K562 (cell line): ENCODE measurements around the gene NOD1.

Experiments
- HIVEP1 ChIP-seq: fragments of 250-450 bp; sonication (Bioruptor Pico); IDR thresholded peaks from 2 replicates; pipeline ENCODE4 v1.4.0; 2020; ENCODE audit warnings: mild to moderate bottlenecking
- NBN ChIP-seq: fragments of 450-650 bp; IDR thresholded peaks from 2 replicates; pipeline ENCODE4 v1.6.1; 2016; ENCODE audit warnings: low read depth, mild to moderate bottlenecking
- PHTF2 ChIP-seq: fragments of 250-450 bp; sonication (Bioruptor Pico); IDR thresholded peaks from 2 replicates; pipeline ENCODE4 v1.5.0; 2021; ENCODE audit warnings: mild to moderate bottlenecking
- POLR2A ChIP-seq: fragments of 450-650 bp; conservative IDR thresholded peaks from 2 replicates; pipeline ENCODE4 v1.6.1; 2016
- TAF1 ChIP-seq: IDR thresholded peaks from 2 replicates; pipeline ENCODE4 v1.6.1; 2011; ENCODE audit warnings: mild to moderate bottlenecking, low read length, moderate library complexity; ENCODE audit not compliant: insufficient read depth, control insufficient read depth, severe bottlenecking; ENCODE audit errors: extremely low read depth
- ZBTB7A ChIP-seq: IDR thresholded peaks from 2 replicates; pipeline ENCODE4 v1.6.1; 2011; ENCODE audit warnings: low read depth, mild to moderate bottlenecking, low read length, moderate library complexity, borderline replicate concordance; ENCODE audit not compliant: control insufficient read depth
- ZC3H8 ChIP-seq: fragments of 450-650 bp; IDR thresholded peaks from 2 replicates; pipeline ENCODE4 v1.6.1; 2017
- TF ChIP-seq, protein P1 (sequence below), 3 experiments: IDR thresholded peaks in 2 of 3; conservative IDR thresholded peaks in 1 of 3; 2 replicates each; pipeline ENCODE4 v1.5.1; 2011 to 2012; ENCODE audit warnings: low read length in 3 of 3, mild to moderate bottlenecking in 3 of 3, control low read depth in 2 of 3, improper control_type of control experiment in 1 of 3, inconsistent platforms in 1 of 3, low read depth in 1 of 3, mixed read lengths in 1 of 3, moderate library complexity in 1 of 3; ENCODE audit not compliant: insufficient read depth in 2 of 3
- TF ChIP-seq, protein P2 (sequence below): fragments of 450-650 bp; IDR thresholded peaks from 2 replicates; pipeline ENCODE4 v1.6.1; 2016; ENCODE audit warnings: low read depth

DNA sequence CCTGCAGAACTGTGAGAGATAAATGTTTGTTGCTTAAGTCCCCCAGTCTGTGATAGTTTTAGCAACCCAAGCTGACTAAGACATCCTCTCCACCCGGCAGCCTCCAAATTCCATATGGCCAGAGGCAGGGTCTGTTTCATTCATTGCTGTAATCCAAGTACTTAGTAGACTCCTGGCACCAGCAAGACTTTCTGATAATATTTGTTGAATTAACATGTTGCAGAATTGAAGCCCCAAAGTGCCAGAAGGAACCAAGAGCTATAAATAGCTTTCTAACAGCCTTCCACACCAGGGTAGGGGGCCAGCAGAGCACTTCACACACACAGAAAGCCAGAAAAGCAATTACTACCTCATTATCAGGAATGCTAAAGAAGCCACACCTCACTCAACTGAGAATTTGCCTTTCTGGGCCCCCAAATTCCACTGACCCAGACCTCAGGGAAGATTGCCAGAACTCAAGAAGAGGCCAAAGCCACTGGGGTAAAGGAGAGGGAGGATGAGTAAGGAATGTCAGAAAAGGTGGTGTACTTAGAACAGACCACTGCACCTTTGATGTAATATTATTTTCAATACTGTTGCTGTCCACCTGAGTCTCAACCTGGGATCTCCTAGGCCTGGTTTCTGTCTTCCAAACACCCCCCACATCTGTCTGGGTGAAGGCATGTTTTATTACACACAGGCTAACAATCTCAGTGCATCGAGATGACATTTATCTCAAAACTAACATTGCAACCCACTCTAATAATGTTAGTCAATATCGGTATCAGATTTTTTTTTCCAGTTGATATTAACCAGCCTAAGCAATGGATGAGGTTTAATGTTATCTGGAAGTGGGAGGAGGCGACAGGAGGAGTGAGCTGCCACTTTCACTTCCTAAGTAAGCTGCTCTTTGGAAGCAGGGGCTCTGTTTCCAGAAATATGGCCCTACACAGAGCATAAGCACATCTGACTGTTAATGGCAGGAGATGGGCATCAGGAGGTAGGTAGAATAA is 5.5 kb downstream of the NOD1 start:
- TF ChIP-seq PHTF2 (CRISPR knock-in tag): no peak
- no peak for TF ChIP-seq ZC3H8
- TF ChIP-seq, protein P1, sequence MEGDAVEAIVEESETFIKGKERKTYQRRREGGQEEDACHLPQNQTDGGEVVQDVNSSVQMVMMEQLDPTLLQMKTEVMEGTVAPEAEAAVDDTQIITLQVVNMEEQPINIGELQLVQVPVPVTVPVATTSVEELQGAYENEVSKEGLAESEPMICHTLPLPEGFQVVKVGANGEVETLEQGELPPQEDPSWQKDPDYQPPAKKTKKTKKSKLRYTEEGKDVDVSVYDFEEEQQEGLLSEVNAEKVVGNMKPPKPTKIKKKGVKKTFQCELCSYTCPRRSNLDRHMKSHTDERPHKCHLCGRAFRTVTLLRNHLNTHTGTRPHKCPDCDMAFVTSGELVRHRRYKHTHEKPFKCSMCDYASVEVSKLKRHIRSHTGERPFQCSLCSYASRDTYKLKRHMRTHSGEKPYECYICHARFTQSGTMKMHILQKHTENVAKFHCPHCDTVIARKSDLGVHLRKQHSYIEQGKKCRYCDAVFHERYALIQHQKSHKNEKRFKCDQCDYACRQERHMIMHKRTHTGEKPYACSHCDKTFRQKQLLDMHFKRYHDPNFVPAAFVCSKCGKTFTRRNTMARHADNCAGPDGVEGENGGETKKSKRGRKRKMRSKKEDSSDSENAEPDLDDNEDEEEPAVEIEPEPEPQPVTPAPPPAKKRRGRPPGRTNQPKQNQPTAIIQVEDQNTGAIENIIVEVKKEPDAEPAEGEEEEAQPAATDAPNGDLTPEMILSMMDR (IDR thresholded peaks at IDR 0.05 in 2 of 3, conservative IDR thresholded peaks at IDR 0.05 in 1 of 3; ENCODE audit: insufficient read depth in 2 of 3, low read depth in 1 of 3, low read length in 3 of 3): no peak
- TF ChIP-seq, protein P2, sequence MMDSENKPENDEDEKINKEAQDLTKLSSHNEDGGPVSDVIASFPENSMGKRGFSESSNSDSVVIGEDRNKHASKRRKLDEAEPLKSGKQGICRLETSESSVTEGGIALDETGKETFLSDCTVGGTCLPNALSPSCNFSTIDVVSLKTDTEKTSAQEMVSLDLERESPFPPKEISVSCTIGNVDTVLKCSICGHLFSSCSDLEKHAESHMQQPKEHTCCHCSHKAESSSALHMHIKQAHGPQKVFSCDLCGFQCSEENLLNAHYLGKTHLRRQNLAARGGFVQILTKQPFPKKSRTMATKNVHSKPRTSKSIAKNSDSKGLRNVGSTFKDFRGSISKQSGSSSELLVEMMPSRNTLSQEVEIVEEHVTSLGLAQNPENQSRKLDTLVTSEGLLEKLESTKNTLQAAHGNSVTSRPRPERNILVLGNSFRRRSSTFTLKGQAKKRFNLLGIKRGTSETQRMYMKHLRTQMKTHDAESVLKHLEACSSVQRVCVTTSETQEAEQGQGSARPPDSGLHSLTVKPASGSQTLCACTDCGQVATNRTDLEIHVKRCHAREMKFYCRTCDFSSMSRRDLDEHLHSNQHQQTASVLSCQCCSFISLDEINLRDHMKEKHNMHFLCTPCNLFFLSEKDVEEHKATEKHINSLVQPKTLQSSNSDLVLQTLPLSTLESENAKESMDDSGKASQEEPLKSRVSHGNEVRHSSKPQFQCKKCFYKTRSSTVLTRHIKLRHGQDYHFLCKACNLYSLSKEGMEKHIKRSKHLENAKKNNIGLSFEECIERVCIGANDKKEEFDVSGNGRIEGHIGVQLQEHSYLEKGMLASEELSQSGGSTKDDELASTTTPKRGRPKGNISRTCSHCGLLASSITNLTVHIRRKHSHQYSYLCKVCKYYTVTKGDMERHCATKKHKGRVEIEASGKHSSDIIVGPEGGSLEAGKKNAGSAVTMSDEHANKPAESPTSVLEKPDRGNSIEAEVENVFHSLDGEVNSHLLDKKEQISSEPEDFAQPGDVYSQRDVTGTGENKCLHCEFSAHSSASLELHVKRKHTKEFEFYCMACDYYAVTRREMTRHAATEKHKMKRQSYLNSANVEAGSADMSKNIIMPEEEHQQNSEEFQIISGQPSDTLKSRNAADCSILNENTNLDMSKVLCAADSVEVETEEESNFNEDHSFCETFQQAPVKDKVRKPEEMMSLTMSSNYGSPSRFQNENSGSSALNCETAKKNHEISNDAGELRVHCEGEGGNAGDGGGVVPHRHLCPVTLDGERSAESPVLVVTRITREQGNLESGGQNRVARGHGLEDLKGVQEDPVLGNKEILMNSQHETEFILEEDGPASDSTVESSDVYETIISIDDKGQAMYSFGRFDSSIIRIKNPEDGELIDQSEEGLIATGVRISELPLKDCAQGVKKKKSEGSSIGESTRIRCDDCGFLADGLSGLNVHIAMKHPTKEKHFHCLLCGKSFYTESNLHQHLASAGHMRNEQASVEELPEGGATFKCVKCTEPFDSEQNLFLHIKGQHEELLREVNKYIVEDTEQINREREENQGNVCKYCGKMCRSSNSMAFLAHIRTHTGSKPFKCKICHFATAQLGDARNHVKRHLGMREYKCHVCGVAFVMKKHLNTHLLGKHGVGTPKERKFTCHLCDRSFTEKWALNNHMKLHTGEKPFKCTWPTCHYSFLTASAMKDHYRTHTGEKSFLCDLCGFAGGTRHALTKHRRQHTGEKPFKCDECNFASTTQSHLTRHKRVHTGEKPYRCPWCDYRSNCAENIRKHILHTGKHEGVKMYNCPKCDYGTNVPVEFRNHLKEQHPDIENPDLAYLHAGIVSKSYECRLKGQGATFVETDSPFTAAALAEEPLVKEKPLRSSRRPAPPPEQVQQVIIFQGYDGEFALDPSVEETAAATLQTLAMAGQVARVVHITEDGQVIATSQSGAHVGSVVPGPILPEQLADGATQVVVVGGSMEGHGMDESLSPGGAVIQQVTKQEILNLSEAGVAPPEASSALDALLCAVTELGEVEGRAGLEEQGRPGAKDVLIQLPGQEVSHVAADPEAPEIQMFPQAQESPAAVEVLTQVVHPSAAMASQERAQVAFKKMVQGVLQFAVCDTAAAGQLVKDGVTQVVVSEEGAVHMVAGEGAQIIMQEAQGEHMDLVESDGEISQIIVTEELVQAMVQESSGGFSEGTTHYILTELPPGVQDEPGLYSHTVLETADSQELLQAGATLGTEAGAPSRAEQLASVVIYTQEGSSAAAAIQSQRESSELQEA: no peak
- TF ChIP-seq NBN: no peak
- no peak for TF ChIP-seq HIVEP1 (CRISPR knock-in tag)
- TF ChIP-seq POLR2A: no peak
- TF ChIP-seq ZBTB7A: no peak
- no peak for TF ChIP-seq TAF1
